Measurements from ENCODE around the gene KRTAP5-3. TPM values are rescaled to one million over a fixed set of nuclear protein-coding genes. Genes with fewer than 3 reads are reported as not detected.

Gene KRTAP5-3
- total RNA-seq, 1 experiment from 2014 or later = not detected

DNA sequence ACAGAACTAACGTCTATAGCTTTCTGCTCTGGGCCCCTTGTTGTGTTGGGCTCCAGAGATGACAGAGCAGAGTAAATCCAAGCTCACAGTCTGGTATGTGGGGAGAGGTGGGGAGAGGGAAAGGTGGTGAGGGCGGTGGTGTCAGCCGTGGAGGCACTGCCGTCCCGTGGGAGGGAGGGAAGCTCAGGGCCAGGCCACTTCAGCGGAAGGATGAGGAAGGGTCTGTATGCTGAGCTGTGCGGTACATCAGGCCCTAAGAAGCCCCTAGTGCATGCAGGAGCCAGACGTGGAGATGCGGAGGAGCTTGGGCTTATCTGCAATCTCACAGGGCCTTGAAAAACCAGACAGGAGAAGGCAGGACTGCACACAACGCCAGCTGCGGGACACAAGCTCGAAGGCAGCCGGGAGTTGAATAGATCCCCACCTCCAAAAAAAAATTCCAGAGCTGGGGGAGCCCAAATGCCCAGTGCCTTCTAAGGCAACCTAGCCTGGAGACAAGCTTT, 22.9 kb upstream of the KRTAP5-3 start:
- no peak overlapping the region for H2AFZ ChIP-seq (ENCODE audit: low read length)
- no peak overlapping the region for H3K14ac ChIP-seq (ENCODE audit: insufficient read depth, low read length)
- Mint-ChIP-seq H3K27me3 (ENCODE audit: low read depth) (peaks cover 69% of the 10 kb centered on the region), H3K27ac (no peak overlapping the region), H3K4me3 (no peak overlapping the region), H3K4me1 (peaks cover 6 to 7% of the 10 kb centered on the region in 2 experiments), H3K9me3 (no peaks in the 10 kb centered on the region), H3K36me3 (ENCODE audit: insufficient read depth in 1 of 3, low read depth in 3 of 3) (no peaks in the 10 kb centered on the region)
- no peak overlapping the region for H2BK12ac ChIP-seq (ENCODE audit: insufficient read length, low read depth, low read length)
- no peak overlapping the region for H3K9ac ChIP-seq (ENCODE audit: extremely low read depth, insufficient read length, low read length)
- no peak overlapping the region for H3K27ac ChIP-seq (ENCODE audit: insufficient read length, low read depth, low read length)
- H3K23me2 ChIP-seq (ENCODE audit: insufficient read length, low read depth, low read length, poor library complexity, severe bottlenecking) = no peaks in the 10 kb centered on the region
- no peak for DNase-seq
- no peak overlapping the region for H3K18ac ChIP-seq (ENCODE audit: insufficient read length, low read depth, low read length)
- no peak overlapping the region for H2BK5ac ChIP-seq (ENCODE audit: insufficient read length, low read length)
- no peak overlapping the region for H3K4me2 ChIP-seq (ENCODE audit: insufficient read depth, insufficient read length, low read length)
- H2BK20ac ChIP-seq (ENCODE audit: low read depth, low read length, poor library complexity, severe bottlenecking) = no peak overlapping the region
- no peak overlapping the region for H2BK15ac ChIP-seq (ENCODE audit: low read depth, low read length)
- no peaks in the 10 kb centered on the region for H3K79me1 ChIP-seq (ENCODE audit: insufficient read depth, low read depth, low read length, poor library complexity, severe bottlenecking)
- H3K79me2 ChIP-seq (ENCODE audit: insufficient read depth, low read length) = no peaks in the 10 kb centered on the region
- TF ChIP-seq, protein P1, sequence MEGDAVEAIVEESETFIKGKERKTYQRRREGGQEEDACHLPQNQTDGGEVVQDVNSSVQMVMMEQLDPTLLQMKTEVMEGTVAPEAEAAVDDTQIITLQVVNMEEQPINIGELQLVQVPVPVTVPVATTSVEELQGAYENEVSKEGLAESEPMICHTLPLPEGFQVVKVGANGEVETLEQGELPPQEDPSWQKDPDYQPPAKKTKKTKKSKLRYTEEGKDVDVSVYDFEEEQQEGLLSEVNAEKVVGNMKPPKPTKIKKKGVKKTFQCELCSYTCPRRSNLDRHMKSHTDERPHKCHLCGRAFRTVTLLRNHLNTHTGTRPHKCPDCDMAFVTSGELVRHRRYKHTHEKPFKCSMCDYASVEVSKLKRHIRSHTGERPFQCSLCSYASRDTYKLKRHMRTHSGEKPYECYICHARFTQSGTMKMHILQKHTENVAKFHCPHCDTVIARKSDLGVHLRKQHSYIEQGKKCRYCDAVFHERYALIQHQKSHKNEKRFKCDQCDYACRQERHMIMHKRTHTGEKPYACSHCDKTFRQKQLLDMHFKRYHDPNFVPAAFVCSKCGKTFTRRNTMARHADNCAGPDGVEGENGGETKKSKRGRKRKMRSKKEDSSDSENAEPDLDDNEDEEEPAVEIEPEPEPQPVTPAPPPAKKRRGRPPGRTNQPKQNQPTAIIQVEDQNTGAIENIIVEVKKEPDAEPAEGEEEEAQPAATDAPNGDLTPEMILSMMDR (conservative IDR thresholded peaks at IDR 0.05) = no peak
- H3K56ac ChIP-seq (ENCODE audit: insufficient read length, low read depth, low read length) = no peak overlapping the region
- H3K9me3 ChIP-seq (ENCODE audit: control insufficient read depth, low read depth, low read length) = no peaks in the 10 kb centered on the region
- H4K8ac ChIP-seq (replicated peaks; ENCODE audit: insufficient read length, low read depth, low read length) = no peak overlapping the region
- no peak overlapping the region for H3K4ac ChIP-seq (ENCODE audit: low read depth, low read length)
- no peaks in the 10 kb centered on the region; the same call in 1 of the 2 replicates for H3K4me1 ChIP-seq (ENCODE audit: insufficient read depth, low read length)
- H4K20me1 ChIP-seq (ENCODE audit: control insufficient read depth, insufficient read depth, insufficient read length) = no peaks in the 10 kb centered on the region
- H2AK5ac ChIP-seq (ENCODE audit: insufficient read length, low read length) = no peak overlapping the region
- H3K23ac ChIP-seq (ENCODE audit: insufficient read length, low read depth, low read length) = no peak overlapping the region
- no peak overlapping the region for H4K5ac ChIP-seq (ENCODE audit: insufficient read length, low read depth, low read length)
- H4K91ac ChIP-seq (ENCODE audit: insufficient read length, low read depth, low read length) = no peak overlapping the region
- no peak overlapping the region for H2BK120ac ChIP-seq (ENCODE audit: low read depth, low read length, poor library complexity, severe bottlenecking)
- H3K27me3 ChIP-seq (ENCODE audit: insufficient read depth, low read length) = no peaks in the 10 kb centered on the region; the same call in 1 of the 2 replicates
- no CpG with 5 or more reads among the region's 13 CpGs for WGBS (ENCODE audit: extremely low coverage, insufficient read length, low lambda C conversion rate)
- no peak overlapping the region for H3T11ph ChIP-seq (ENCODE audit: low read length)
